Esophagus mucosa (tissue), 1 donor: ENCODE measurements around the gene NIPSNAP3A. TPM values are rescaled to one million over a fixed set of nuclear protein-coding genes. Genes with fewer than 3 reads are reported as not detected.

Experiments
- ATAC-seq: fragments of 200-7000 bp; cut with Tn5 transposase; one replicate; pipeline ENCODE4 v1.9.1; 2020
- total RNA-seq: library from RNA; stranded (reverse); gene quantifications from one replicate; pipeline ENCODE4 v1.2.4, GENCODE V29; 2023
- donor health status: DM: yes; HTN: yes; CAD: no.

NIPSNAP3A gene
- total RNA-seq, 1 donor from 2014 or later = 22.9 TPM

GRCh38 chr9:104774831-104775573 is 27.5 kb downstream of the NIPSNAP3A start:
- ATAC-seq = peak; percentile 43

DNA sequence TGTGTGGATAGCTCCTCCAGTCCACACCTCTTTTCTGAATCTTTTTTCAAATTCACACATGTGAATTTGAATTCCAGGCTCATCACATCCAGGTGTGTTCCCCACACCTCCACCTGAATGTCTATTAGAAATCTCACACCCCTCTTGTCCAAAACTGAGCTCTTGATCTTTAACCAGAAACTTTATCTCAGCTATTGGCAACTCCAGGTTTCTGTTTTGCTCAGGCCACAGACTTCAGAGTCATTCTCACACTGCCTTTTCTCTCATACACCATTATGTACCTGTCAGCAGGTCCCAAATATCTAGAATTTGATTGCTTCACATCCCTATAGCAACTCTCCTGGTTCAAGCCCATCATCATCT is 28.1 kb downstream of the NIPSNAP3A start:
- peak; percentile 27 for ATAC-seq

GRCh38 chr9:104775976-104776375 is 28.5 kb downstream of the NIPSNAP3A start:
- ATAC-seq = peak; percentile 14

DNA sequence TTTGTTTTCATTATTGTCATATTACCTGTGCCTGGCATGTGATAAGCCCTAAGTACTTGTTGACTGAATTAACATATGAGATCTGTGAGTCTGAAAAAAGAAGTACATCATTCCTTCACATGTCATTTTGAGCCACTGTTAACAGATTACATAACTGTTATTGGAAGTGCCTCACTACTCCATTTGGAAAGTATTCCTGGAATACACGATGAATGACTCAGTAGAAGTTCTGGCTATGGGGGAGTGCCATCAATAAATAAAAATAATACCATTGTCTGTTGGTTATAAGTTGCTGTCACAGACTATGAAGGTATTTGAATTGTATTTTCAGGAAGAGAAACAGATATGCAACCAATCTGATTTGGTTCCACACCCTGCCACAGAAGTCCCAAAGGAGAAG is 29.3 kb downstream of the NIPSNAP3A start:
- ATAC-seq = no peak

DNA sequence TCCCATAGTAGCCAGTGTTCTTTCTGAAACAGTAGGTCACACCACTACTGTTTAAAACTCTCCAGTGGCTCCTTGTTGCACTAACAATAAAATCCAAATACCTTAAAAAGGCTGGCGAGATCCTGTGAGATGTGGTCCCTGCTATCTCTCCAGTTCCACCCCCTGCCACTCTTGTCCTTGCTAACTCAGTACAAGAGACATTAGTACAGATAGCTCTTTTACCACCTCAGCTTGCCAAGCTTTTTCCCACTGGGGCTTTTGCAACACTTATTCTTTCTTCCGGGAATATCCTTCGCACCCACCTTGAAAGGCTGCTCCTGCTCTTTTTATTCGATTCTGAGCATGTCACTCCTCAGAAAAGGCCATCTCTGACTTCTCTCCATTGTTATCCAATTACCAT is 31.3 kb downstream of the NIPSNAP3A start:
- no peak for ATAC-seq

DNA sequence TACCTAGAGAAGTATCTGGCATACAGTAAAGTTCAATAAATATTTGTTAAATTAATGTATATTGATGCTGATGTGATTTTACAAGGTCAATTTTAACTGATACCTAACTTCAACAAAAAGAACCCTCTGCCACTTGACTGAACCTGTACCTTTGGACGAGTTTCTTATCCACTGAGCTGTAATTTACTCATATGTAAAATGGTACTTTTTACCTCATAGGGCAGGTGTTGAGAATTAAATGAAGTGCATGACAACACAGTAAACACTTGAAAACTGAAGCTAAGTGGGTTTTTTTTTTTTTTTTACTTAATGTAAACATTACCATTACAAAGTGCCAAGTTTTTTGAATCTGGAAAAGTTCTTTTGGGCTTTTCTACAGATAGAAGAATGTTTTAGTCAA is 31.9 kb downstream of the NIPSNAP3A start:
- no peak for ATAC-seq

- no peak for ATAC-seq
Measured at GRCh38 chr9:104779946-104780535, 32.6 kb downstream of the NIPSNAP3A start.

DNA sequence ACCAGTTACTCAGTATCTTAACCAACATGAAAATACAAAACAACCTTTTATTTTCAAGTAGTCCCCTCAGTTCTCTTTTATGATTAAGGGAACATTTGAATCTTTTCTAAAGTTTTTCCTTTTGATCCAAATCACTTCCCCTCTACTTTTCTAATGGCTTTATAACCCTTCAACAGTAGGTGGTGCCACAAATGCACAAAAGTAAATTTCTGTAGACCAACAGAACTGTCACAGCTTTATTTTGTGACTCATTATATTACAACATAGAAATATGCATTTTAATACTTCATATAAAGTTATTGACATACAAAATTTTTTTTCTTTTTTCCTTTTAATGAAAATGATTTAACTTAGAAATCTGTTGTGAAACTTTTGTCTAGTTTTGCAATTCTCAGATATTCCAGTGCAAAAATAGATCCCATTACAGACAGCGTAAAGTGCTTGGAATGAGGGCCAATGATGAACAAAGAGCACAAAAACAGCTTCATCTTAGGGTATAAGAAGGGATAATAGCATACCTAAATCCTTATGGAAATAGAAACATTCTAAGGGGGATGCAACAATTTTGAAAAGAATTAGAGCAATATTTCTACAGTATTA is 33.4 kb downstream of the NIPSNAP3A start:
- ATAC-seq = no peak

GRCh38 chr9:104783588-104783987 is 36.1 kb downstream of the NIPSNAP3A start:
- ATAC-seq = peak; percentile 28

DNA sequence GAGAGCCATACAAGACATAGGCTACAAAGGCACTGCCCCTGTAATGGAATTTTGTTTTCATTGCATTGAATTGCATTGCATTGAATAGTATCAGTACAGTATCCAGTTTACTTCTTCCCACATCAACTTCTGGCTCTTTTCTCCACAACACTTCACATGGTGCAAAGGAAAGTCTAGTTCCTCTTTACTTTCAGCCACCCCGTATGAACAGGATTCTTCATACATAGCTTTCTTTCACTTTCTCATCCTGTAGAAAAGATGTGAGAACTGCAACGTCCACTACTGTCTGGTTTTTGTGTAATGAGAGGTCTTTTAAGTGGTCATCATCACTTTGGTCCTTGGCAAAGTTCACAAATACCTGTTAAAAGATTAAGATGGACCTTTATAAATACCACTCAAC is 36.6 kb downstream of the NIPSNAP3A start:
- no peak for ATAC-seq

DNA sequence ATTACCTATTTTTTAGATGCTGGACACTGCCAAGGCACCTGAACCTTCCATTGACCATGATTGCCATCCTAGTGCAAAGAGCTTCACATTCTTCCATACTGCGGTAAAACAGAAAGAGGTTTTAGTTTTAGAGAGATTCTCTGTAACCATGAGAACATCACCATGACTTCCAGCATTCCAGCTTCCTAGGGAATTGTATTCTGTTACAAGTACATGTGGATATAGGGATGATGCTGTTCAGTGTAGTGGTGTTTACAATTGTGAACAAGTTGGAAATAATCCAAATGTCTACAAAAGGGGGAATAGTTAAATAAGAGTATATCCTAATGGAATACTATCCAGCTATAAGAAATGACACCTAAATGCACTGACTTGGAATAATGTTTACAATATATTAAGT is 38.8 kb downstream of the NIPSNAP3A start:
- ATAC-seq = no peak

GRCh38 chr9:104787306-104788015 is 40.0 kb downstream of the NIPSNAP3A start:
- ATAC-seq = no peak

DNA sequence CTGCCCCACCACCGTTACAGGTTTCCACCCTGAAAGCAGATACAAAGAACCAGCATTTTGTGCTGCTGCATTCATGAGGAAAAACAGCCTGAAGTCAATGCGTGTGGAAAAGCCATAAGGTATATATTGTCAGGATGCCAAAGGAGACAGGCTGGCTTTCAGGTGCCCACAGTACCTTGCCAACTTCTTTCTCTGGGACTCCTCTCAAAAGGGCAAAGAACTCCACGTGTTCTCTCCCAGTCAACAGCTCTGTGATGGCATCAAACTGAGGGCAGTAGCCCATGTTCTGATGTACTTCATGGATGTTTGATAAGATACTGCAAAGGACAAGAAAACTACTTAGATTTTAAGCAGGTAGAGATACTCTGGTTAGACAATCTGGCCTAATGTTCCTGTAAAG is 40.8 kb downstream of the NIPSNAP3A start:
- no peak for ATAC-seq

DNA sequence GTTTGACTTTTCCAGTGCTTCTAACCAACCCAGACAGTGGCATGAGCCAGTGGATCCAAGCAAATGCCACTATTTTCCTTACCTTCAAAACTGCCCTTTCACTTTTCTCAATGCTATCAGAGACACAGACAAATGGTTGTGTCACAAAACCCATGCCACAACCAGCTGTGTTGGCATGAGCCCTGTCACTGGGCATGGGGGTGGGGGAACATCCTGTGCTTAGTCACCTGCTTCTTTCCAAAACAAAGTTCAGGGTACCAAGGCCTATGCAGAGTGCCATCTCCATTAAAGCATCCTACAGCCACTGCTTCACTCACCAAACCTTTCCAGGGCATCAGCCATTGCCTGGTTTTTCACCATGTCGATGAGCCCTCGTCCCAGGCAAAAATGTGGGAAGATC is 46.6 kb downstream of the NIPSNAP3A start:
- no peak for ATAC-seq

- no peak for ATAC-seq
Measured at GRCh38 chr9:104795082-104795481, 47.6 kb downstream of the NIPSNAP3A start.

- ATAC-seq = no peak
Measured at GRCh38 chr9:104795857-104796256, 48.4 kb downstream of the NIPSNAP3A start.

DNA sequence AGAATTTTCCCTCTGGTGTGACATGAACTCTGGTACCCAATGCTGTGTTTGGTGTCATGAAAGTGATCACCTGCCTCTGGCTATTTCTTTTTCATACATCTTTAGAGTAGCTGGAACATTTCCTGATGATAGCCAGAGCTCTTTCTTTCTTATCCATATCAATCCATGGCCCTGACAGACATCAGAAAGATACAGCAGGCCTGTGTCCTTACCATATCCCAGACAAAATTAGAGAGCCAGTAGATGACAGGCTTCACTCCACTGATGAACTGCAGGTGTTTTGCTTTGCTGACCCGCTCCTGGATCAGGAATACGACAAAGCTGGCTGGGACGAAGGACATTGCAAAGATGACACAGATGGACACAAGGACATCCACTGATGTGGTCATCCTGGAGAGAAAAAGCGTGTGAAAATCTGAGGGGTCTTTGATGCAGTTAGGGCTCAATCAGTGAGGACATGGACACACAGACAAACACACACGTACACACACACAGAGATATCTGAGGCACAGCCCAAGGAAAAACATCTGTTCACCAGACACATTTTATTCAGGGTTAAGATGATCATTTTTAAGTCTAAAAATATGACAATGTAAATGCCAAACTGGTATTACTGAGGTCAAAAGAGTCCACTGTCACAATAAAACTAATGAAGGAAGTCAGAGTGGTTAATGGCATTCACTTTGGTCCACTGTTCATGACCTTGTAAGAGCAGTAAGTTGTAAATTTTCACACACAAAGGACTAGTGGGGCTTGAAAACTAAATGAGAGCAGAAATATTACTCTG is 50.9 kb downstream of the NIPSNAP3A start:
- no peak for ATAC-seq

DNA sequence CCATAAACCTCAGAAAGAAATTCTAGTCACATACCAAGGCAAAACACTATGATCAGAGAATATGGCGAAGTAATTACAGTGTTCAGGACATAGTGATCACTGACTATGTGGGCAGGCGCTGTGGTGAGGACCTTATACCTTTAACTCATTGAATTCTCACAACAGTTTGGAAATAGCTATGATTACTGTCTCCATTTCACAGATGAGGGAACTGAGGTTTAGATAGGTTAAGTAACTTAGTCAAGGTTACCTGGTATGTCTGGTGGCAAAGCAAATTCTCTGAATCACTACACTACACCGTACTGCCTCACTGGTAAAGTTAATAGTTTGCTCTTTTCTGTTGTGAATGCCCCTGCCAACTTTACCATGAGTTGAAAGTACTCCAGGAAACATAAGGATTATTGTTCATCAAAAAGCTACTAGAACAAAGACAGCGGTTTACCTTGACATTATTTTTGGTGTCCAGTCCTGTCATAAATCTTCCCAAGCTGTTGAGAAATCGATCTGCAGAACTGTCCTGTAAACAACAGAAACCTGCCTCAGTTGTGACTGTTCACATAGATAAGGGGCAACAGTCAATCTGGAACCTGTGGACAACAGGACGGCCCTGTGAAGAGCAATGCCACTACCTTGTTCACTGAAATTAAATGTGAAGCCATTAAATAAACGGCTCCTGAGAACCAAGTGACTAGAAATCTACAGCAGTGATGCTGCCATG is 52.7 kb downstream of the NIPSNAP3A start:
- ATAC-seq = no peak

DNA sequence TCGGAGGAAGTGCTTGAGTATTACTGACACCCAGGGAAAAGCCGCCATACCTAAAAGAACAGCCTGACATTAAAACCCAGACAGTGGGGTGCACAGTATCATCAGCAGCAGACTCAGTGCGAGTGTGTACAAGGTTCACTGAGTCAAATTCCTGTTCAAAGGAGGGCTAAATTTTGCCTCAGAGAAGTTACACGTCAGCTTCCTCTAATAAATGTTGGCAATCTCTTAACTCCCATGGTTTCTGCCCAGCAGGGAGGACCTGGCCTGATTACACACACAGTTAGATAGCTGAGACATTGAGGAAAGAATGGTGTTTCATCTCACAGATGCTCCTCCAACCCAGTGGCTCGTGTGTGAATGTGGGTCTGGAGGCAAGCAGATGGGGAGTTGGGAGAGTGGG is 54.6 kb downstream of the NIPSNAP3A start:
- no peak for ATAC-seq

DNA sequence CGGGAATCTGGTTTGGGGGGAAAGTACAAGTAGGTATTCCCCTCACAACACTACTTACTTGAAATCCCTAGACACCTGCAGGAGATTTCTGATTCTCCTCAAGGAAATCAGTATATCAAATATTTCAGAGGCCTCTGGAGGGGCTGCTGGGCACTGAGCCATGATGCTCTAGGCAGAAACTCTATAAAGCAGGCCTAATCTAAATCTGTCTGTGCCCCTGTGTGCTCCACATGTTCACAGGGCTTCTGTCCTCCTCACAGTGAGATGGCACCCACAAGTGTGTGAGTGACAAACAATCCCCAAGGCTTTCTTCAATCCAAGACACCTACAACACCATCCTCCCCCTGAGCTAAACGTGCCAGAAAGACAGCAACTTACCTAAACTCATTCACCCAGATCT is 55.4 kb downstream of the NIPSNAP3A start:
- no peak for ATAC-seq

DNA sequence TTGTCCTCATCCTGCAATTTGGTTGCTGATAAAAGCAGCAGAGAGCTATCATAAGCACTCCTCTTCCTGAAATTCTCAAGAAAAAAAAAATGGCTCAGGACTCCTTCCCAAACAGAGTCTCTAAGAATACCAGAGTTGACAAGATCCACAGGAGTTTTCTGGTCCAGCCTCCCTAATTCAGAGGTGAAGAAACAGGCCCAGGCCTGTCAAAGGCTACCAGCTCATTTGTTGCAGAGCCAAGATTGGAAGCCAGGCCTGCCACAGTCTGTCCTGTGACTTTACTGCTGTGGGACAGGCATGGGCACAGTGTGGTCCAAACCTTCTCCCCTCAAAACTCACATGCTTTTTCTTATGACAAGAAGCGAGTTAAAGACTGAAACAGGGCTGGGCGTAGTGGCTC is 58.0 kb downstream of the NIPSNAP3A start:
- peak; percentile 42 for ATAC-seq

DNA sequence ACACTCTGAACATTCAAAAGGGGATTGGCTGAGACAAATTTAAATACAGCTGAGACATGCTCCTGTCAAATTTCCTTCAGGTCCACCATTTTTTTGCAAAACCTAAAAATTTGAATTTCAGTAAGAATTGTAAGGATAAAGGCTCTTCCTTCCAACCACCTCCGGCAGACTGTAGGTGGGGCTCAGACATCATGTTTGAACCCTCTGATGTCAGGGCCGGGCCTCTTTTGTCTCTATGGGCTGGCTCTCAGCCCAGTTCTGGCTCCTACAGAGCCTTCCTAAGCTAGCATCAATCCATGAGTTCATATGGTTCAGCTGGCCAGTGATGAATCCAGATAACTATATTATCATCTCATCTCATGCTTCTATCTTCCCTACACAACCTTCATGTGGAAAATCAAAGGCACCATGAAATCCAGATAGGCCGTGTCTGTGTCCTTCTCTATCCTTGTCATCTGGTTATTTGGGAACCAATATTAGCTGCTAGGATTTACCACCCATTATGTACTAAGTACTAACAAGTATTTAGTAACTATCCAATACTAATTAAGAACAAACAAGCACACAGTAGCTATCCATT is 60.6 kb downstream of the NIPSNAP3A start:
- ATAC-seq = peak; percentile 71
